GM12872 (cell line): Measurements from ENCODE around the gene ITGB3BP.

Experiments used
- TF ChIP-seq, protein P1 (sequence below): IDR thresholded peaks from 3 replicates; pipeline ENCODE4 v1.5.1; 2011; ENCODE audit warnings: low read depth, mild to moderate bottlenecking, low read length, moderate library complexity; ENCODE audit not compliant: insufficient read depth

Gene ITGB3BP

DNA sequence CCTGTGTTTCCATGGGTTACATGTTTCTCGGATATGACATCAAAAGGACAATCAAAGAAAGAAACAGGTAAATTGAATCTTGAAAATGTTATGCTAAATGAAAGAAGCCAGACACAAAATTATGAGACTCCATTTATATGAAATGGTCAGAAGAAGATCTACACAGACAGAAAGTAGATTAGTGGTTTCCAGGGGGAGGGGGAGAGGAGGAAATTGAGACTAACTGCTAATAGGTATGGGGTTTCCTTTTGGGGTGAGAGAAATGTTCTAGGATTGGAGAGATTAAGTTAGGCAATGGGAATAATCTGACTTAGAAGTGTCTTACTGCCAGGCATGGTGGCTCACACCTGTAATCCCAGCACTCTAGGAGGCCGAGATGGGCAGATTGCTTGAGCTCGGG is 21.8 kb downstream of the ITGB3BP start:
- TF ChIP-seq, protein P1, sequence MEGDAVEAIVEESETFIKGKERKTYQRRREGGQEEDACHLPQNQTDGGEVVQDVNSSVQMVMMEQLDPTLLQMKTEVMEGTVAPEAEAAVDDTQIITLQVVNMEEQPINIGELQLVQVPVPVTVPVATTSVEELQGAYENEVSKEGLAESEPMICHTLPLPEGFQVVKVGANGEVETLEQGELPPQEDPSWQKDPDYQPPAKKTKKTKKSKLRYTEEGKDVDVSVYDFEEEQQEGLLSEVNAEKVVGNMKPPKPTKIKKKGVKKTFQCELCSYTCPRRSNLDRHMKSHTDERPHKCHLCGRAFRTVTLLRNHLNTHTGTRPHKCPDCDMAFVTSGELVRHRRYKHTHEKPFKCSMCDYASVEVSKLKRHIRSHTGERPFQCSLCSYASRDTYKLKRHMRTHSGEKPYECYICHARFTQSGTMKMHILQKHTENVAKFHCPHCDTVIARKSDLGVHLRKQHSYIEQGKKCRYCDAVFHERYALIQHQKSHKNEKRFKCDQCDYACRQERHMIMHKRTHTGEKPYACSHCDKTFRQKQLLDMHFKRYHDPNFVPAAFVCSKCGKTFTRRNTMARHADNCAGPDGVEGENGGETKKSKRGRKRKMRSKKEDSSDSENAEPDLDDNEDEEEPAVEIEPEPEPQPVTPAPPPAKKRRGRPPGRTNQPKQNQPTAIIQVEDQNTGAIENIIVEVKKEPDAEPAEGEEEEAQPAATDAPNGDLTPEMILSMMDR, result no peak

DNA sequence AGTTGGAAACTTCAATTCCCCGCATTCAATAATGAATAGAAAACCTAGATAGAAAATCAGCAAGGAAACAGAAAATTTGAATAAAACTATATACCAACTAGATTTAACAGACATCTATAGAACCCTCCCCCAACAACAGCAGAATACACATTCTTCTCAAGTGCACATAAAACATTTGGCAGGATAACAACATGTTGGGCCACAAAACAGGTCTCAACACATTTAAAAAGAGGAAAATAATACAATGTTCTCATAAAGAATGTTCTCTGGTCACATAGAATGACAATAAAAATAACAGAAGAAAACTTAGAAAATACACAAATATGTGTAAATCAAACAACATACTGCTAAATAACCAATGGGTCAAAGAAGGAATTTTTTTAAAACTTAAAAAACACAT is 24.9 kb downstream of the ITGB3BP start:
- TF ChIP-seq, protein P1, result no peak

GRCh38 chr1:63497577-63497976 is 25.4 kb downstream of the ITGB3BP start:
- TF ChIP-seq, protein P1, result no peak

GRCh38 chr1:63487336-63488065 is 35.5 kb downstream of the ITGB3BP start:
- TF ChIP-seq, protein P1, result no peak

- TF ChIP-seq, protein P1, result no peak
Measured at GRCh38 chr1:63486629-63487028, 36.4 kb downstream of the ITGB3BP start.

- TF ChIP-seq, protein P1, result no peak
Measured at GRCh38 chr1:63480057-63480456, 43.0 kb downstream of the ITGB3BP start.

GRCh38 chr1:63475761-63476160 is 47.3 kb downstream of the ITGB3BP start:
- TF ChIP-seq, protein P1, result no peak
